ENCODE results near the gene THADA.

Gene THADA

DNA sequence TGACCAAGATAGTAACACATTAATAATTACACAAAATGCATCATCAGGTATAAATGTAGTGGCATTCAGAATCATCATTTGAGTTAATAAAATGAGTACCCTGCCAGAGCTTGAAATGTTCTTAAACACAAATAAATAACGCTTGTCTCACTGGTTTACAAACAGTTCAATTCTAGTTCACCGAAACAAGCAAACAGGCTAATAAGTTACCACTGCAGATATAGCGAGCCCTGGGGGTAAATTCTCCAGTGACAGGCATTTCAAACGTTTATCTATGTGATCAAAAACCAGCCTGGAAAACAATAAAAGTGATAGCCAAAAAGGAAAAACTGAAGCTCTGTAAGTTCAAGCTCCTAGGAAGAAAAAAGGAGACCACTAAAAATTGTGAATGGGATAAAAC lies 152.6 kb downstream of the THADA start:
- no peaks in the 10 kb centered on the region for H3K36me3 ChIP-seq (ENCODE audit: control insufficient read depth in 2 of 2, insufficient read depth in 1 of 2, low read length in 2 of 2)
- ChIA-PET POLR2A (no interaction called here), CTCF (interaction anchor here (0.6 to 1.2 kb wide), 2 partner anchors 9 to 497 kb away, joined by 3 to 5 read pairs; no protein-coding TSS in a partner anchor)
- H3K9me3 ChIP-seq (ENCODE audit: control insufficient read depth, insufficient read depth, low read depth, low read length) = no peaks in the 10 kb centered on the region
- peaks cover 4% of the 10 kb centered on the region; the same call in 1 of the 2 replicates for H3K4me1 ChIP-seq (ENCODE audit: control insufficient read depth, insufficient read depth, low read length)
- H3K4me3 ChIP-seq (ENCODE audit: low read depth, low read length) = no peak overlapping the region
- TF ChIP-seq ZNF558 (tag by site-specific recombination; IDR thresholded peaks at IDR 0.05) = no peak
- TF ChIP-seq ZNF560 (tag by site-specific recombination; IDR thresholded peaks at IDR 0.05; ENCODE audit: borderline replicate concordance) = no peak
- TF ChIP-seq ZSCAN23 (tag by site-specific recombination; IDR thresholded peaks at IDR 0.05) = no peak
- TF ChIP-seq ZNF623 (tag by site-specific recombination; IDR thresholded peaks at IDR 0.05) = no peak
- no peak for TF ChIP-seq ZNF677 (tag by site-specific recombination; IDR thresholded peaks at IDR 0.05)
- TF ChIP-seq, protein P1, sequence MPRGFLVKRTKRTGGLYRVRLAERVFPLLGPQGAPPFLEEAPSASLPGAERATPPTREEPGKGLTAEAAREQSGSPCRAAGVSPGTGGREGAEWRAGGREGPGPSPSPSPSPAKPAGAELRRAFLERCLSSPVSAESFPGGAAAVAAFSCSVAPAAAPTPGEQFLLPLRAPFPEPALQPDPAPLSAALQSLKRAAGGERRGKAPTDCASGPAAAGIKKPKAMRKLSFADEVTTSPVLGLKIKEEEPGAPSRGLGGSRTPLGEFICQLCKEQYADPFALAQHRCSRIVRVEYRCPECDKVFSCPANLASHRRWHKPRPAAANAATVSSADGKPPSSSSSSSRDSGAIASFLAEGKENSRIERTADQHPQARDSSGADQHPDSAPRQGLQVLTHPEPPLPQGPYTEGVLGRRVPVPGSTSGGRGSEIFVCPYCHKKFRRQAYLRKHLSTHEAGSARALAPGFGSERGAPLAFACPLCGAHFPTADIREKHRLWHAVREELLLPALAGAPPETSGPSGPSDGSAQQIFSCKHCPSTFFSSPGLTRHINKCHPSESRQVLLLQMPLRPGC (tag by site-specific recombination; IDR thresholded peaks at IDR 0.05) = no peak
- TF ChIP-seq ZNF157 (tag by site-specific recombination; IDR thresholded peaks at IDR 0.05) = no peak
- TF ChIP-seq SP3 (tag by site-specific recombination; IDR thresholded peaks at IDR 0.05) = no peak
- TF ChIP-seq ZNF830 (tag by site-specific recombination; IDR thresholded peaks at IDR 0.05; ENCODE audit: low read depth) = no peak
- no peak for TF ChIP-seq ZNF629 (tag by site-specific recombination; IDR thresholded peaks at IDR 0.05)
- no peak for TF ChIP-seq ZNF423 (tag by site-specific recombination; IDR thresholded peaks at IDR 0.05)
- TF ChIP-seq ZNF10 (tag by site-specific recombination; IDR thresholded peaks at IDR 0.05) = no peak
- no peak for TF ChIP-seq ZNF571 (tag by site-specific recombination; IDR thresholded peaks at IDR 0.05)
- TF ChIP-seq HOXD13 (CRISPR knock-in tag; IDR thresholded peaks at IDR 0.05; ENCODE audit: borderline replicate concordance) = no peak
- no peak for TF ChIP-seq ZNF175 (tag by site-specific recombination; IDR thresholded peaks at IDR 0.05)
- H3K27ac ChIP-seq (ENCODE audit: extremely low read depth, low read depth, low read length) = no peak overlapping the region

DNA sequence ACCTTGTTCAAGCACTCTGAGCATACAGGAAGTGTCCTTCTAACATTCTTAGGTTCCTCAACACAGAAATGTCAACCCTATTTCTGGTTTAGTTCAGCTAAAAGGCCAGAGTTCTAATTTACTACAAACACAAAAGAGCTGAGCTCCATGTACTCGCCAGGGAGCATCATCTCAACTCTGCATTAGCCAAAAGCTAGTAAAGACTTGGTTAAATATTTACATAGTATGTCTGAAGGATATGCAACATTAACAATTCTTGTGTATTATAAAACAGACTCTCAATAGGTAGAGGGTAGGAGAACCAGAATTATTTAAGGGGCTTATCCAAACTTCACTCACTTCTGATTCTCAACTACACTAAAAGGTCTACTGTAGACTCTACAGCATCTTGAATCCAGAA lies 154.6 kb downstream of the THADA start:
- ChIA-PET CTCF (no interaction called here), POLR2A (no interaction called here)
- Histone ChIP-seq H3K4me1 (ENCODE audit: control insufficient read depth, insufficient read depth, low read length) (peaks cover 7% of the 10 kb centered on the region; the same call in 1 of the 2 replicates), H3K27ac (ENCODE audit: extremely low read depth, low read depth, low read length) (no peak overlapping the region), H3K36me3 (ENCODE audit: control insufficient read depth in 2 of 2, insufficient read depth in 1 of 2, low read length in 2 of 2) (no peaks in the 10 kb centered on the region), H3K9me3 (ENCODE audit: control insufficient read depth, insufficient read depth, low read depth, low read length) (no peaks in the 10 kb centered on the region), H3K4me3 (ENCODE audit: low read depth, low read length) (no peak overlapping the region)
- TF ChIP-seq, protein P2, sequence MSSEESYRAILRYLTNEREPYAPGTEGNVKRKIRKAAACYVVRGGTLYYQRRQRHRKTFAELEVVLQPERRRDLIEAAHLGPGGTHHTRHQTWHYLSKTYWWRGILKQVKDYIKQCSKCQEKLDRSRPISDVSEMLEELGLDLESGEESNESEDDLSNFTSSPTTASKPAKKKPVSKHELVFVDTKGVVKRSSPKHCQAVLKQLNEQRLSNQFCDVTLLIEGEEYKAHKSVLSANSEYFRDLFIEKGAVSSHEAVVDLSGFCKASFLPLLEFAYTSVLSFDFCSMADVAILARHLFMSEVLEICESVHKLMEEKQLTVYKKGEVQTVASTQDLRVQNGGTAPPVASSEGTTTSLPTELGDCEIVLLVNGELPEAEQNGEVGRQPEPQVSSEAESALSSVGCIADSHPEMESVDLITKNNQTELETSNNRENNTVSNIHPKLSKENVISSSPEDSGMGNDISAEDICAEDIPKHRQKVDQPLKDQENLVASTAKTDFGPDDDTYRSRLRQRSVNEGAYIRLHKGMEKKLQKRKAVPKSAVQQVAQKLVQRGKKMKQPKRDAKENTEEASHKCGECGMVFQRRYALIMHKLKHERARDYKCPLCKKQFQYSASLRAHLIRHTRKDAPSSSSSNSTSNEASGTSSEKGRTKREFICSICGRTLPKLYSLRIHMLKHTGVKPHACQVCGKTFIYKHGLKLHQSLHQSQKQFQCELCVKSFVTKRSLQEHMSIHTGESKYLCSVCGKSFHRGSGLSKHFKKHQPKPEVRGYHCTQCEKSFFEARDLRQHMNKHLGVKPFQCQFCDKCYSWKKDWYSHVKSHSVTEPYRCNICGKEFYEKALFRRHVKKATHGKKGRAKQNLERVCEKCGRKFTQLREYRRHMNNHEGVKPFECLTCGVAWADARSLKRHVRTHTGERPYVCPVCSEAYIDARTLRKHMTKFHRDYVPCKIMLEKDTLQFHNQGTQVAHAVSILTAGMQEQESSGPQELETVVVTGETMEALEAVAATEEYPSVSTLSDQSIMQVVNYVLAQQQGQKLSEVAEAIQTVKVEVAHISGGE (tag by site-specific recombination; conservative IDR thresholded peaks at IDR 0.05; ENCODE audit: low read depth) = no peak
- no peak for TF ChIP-seq SCRT2 (tag by site-specific recombination; IDR thresholded peaks at IDR 0.05)
- TF ChIP-seq ZNF776 (tag by site-specific recombination; IDR thresholded peaks at IDR 0.05; ENCODE audit: borderline replicate concordance) = no peak
- TF ChIP-seq ZNF391 (tag by site-specific recombination; IDR thresholded peaks at IDR 0.05; ENCODE audit: borderline replicate concordance, low read depth) = no peak
- TF ChIP-seq ZNF624 (tag by site-specific recombination; IDR thresholded peaks at IDR 0.05) = no peak
- TF ChIP-seq, protein P3, sequence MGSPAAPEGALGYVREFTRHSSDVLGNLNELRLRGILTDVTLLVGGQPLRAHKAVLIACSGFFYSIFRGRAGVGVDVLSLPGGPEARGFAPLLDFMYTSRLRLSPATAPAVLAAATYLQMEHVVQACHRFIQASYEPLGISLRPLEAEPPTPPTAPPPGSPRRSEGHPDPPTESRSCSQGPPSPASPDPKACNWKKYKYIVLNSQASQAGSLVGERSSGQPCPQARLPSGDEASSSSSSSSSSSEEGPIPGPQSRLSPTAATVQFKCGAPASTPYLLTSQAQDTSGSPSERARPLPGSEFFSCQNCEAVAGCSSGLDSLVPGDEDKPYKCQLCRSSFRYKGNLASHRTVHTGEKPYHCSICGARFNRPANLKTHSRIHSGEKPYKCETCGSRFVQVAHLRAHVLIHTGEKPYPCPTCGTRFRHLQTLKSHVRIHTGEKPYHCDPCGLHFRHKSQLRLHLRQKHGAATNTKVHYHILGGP (tag by site-specific recombination; IDR thresholded peaks at IDR 0.05) = no peak
- TF ChIP-seq ZNF561 (tag by site-specific recombination; IDR thresholded peaks at IDR 0.05; ENCODE audit: borderline replicate concordance) = no peak
- TF ChIP-seq, protein P4, sequence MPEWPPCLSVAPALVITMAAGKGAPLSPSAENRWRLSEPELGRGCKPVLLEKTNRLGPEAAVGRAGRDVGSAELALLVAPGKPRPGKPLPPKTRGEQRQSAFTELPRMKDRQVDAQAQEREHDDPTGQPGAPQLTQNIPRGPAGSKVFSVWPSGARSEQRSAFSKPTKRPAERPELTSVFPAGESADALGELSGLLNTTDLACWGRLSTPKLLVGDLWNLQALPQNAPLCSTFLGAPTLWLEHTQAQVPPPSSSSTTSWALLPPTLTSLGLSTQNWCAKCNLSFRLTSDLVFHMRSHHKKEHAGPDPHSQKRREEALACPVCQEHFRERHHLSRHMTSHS (tag by site-specific recombination; IDR thresholded peaks at IDR 0.05) = no peak

All from HEK293 (cell line).